Activated CD4-positive, alpha-beta T cell treated with anti-CD3 and anti-CD28 coated beads, Interleukin-2, amount 10 ng/mL, durations not matched to agents 7 days and 5 days (primary cell): Measurements from ENCODE around the gene DPCD. TPM values are rescaled to one million over a fixed set of nuclear protein-coding genes. Genes with fewer than 3 reads are reported as not detected.
A peak's percentile ranks its signal among the peaks of the same experiment; 100 is the strongest.

Experiments used
- CTCF ChIA-PET: fragments of 350-600 bp; sonication (Branson Sonifier 250); formaldehyde crosslinking; loops from one replicate; lab custom pipeline; 2021; ENCODE audit warnings: antibody characterized with exemption; lab: Charles Lee
- POLR2A ChIA-PET: fragments of 350-600 bp; sonication (Branson Sonifier 250); formaldehyde crosslinking; loops from one replicate; lab custom pipeline; 2021; ENCODE audit warnings: antibody characterized with exemption; lab: Charles Lee
- DNase-seq: peaks from one replicate; pipeline ENCODE4 v3.0.0-alpha.2; 2020
- H3K27ac Mint-ChIP-seq: one replicate; pipeline ENCODE4 v1.8.0; 2021; ENCODE audit warnings: mild to moderate bottlenecking, moderate library complexity, mixed read lengths
- H3K27me3 Mint-ChIP-seq: one replicate; pipeline ENCODE4 v1.8.0; 2021; ENCODE audit warnings: mixed read lengths
- H3K36me3 Mint-ChIP-seq: one replicate; pipeline ENCODE4 v1.8.0; 2021; ENCODE audit warnings: low read depth, mixed read lengths
- H3K4me1 Mint-ChIP-seq: one replicate; pipeline ENCODE4 v1.8.0; 2021; ENCODE audit warnings: mixed read lengths
- H3K4me3 Mint-ChIP-seq: one replicate; pipeline ENCODE4 v1.8.0; 2021; ENCODE audit warnings: mild to moderate bottlenecking, moderate library complexity, mixed read lengths
- H3K9me3 Mint-ChIP-seq: one replicate; pipeline ENCODE4 v1.8.0; 2021; ENCODE audit warnings: mixed read lengths
- total RNA-seq, 2 experiments: library from RNA; stranded (reverse); gene quantifications; one replicate each; pipeline ENCODE4 v1.2.3, GENCODE V29; 2021

The DPCD gene
- total RNA-seq, result 1 to 10 TPM; 2.9 to 3.1 TPM

- Mint-ChIP-seq H3K9me3 (no peaks in the 10 kb centered on the region), H3K4me3 (peak within 1 kb of the TSS; percentile 92), H3K36me3 (peaks cover 3% of the 10 kb centered on the region), H3K27ac (peak within 1 kb of the TSS; percentile 86), H3K4me1 (peaks cover 26% of the 10 kb centered on the region), H3K27me3 (peaks cover 2% of the 10 kb centered on the region)
- peak; percentile 93 for DNase-seq
- POLR2A ChIA-PET, result interaction anchor here (0.6 to 1.0 kb wide), 3 partner anchors 85 to 315 kb away, joined by 3 to 4 read pairs (median 3); no protein-coding TSS in a partner anchor
- CTCF ChIA-PET, result interaction anchor here (0.6 to 1.8 kb wide), 7 partner anchors 9 to 1592 kb away, joined by 3 to 7 read pairs (median 3); no protein-coding TSS in a partner anchor
Observed at GRCh38 chr10:101587725-101588653, at the start of gene DPCD, which contains the start of gene POLL. DPCD (plus strand) TSS chr10:101588321; CDS start chr10:101588337, 16 bp downstream. POLL (minus strand) TSS chr10:101588257; CDS start chr10:101587360, 897 bp downstream.

GRCh38 chr10:101538446-101538845 is 49.7 kb upstream of the DPCD start:
- no peak for DNase-seq
- Mint-ChIP-seq H3K4me3 (no peak overlapping the region), H3K4me1 (peaks cover 3% of the 10 kb centered on the region), H3K27me3 (no peaks in the 10 kb centered on the region), H3K9me3 (no peaks in the 10 kb centered on the region), H3K36me3 (peaks cover 3% of the 10 kb centered on the region), H3K27ac (no peak overlapping the region)
- ChIA-PET CTCF (no interaction called here), POLR2A (no interaction called here)

GRCh38 chr10:101545898-101546297 is 42.2 kb upstream of the DPCD start:
- Mint-ChIP-seq H3K36me3 (peaks cover 2% of the 10 kb centered on the region), H3K9me3 (no peaks in the 10 kb centered on the region), H3K27ac (no peak overlapping the region), H3K4me3 (no peak overlapping the region), H3K4me1 (no peaks in the 10 kb centered on the region), H3K27me3 (no peaks in the 10 kb centered on the region)
- CTCF ChIA-PET, result no interaction called here
- DNase-seq, result no peak
- POLR2A ChIA-PET, result no interaction called here

GRCh38 chr10:101550965-101551364 is 37.2 kb upstream of the DPCD start:
- Mint-ChIP-seq H3K36me3 (no peaks in the 10 kb centered on the region), H3K27me3 (no peaks in the 10 kb centered on the region), H3K9me3 (no peaks in the 10 kb centered on the region), H3K4me3 (no peak overlapping the region), H3K27ac (no peak overlapping the region), H3K4me1 (no peaks in the 10 kb centered on the region)
- POLR2A ChIA-PET, result no interaction called here
- CTCF ChIA-PET, result interaction anchor here (1.0 kb wide), 1 partner anchor 337 kb away, joined by 3 read pairs; no protein-coding TSS in a partner anchor
- no peak for DNase-seq

- POLR2A ChIA-PET, result no interaction called here
- CTCF ChIA-PET, result interaction anchor here (0.5 to 1.7 kb wide), 2 partner anchors 18 to 51 kb away, joined by 4 read pairs; no protein-coding TSS in a partner anchor
- no peaks in the 10 kb centered on the region for H3K9me3 Mint-ChIP-seq
Observed at GRCh38 chr10:101552442-101552841, 35.7 kb upstream of the DPCD start.

GRCh38 chr10:101557541-101557940 is 30.6 kb upstream of the DPCD start:
- Mint-ChIP-seq H3K36me3 (peaks cover 5% of the 10 kb centered on the region), H3K4me1 (peaks cover 28% of the 10 kb centered on the region), H3K9me3 (no peaks in the 10 kb centered on the region), H3K27ac (peak overlapping the region; percentile 86), H3K4me3 (no peak overlapping the region), H3K27me3 (no peaks in the 10 kb centered on the region)
- ChIA-PET CTCF (interaction anchor here (1.2 kb wide), 1 partner anchor 10 kb away, joined by 5 read pairs; no protein-coding TSS in a partner anchor), POLR2A (no interaction called here)
- DNase-seq, result no peak

More at GRCh38 chr10:101552442-101552841, 35.7 kb upstream of the DPCD start:
- Mint-ChIP-seq H3K36me3 (no peaks in the 10 kb centered on the region), H3K4me1 (peaks cover 3% of the 10 kb centered on the region), H3K4me3 (no peak overlapping the region), H3K27me3 (no peaks in the 10 kb centered on the region), H3K27ac (no peak overlapping the region)
- DNase-seq, result no peak

GRCh38 chr10:101558204-101558603 is 29.9 kb upstream of the DPCD start:
- peak overlapping the region; percentile 86 for H3K27ac Mint-ChIP-seq
- peaks cover 5% of the 10 kb centered on the region for H3K36me3 Mint-ChIP-seq
- no peaks in the 10 kb centered on the region for H3K27me3 Mint-ChIP-seq
- peaks cover 28% of the 10 kb centered on the region for H3K4me1 Mint-ChIP-seq
- DNase-seq, result peak; percentile 37
- no peak overlapping the region for H3K4me3 Mint-ChIP-seq
- no peaks in the 10 kb centered on the region for H3K9me3 Mint-ChIP-seq
- CTCF ChIA-PET, result interaction anchor here (1.1 to 1.2 kb wide), 2 partner anchors 10 to 11 kb away, joined by 3 to 5 read pairs; no protein-coding TSS in a partner anchor
- POLR2A ChIA-PET, result no interaction called here

GRCh38 chr10:101558671-101559595 is 29.2 kb upstream of the DPCD start:
- Mint-ChIP-seq H3K36me3 (peaks cover 5% of the 10 kb centered on the region), H3K9me3 (no peaks in the 10 kb centered on the region), H3K4me3 (no peak overlapping the region), H3K4me1 (peaks cover 28% of the 10 kb centered on the region), H3K27ac (peak overlapping the region; percentile 86), H3K27me3 (peaks cover 3% of the 10 kb centered on the region)
- ChIA-PET CTCF (interaction anchor here (1.1 to 1.2 kb wide), 2 partner anchors 9 to 11 kb away, joined by 3 to 5 read pairs; no protein-coding TSS in a partner anchor), POLR2A (no interaction called here)
- no peak for DNase-seq

- Mint-ChIP-seq H3K36me3 (peaks cover 5% of the 10 kb centered on the region), H3K4me1 (peaks cover 28% of the 10 kb centered on the region), H3K27me3 (peaks cover 8% of the 10 kb centered on the region), H3K27ac (peak overlapping the region; percentile 86), H3K9me3 (no peaks in the 10 kb centered on the region), H3K4me3 (no peak overlapping the region)
- ChIA-PET POLR2A (no interaction called here), CTCF (interaction anchor here (1.1 kb wide), 1 partner anchor 10 kb away, joined by 3 read pairs; no protein-coding TSS in a partner anchor)
- DNase-seq, result no peak
Observed at GRCh38 chr10:101559596-101560297, 28.4 kb upstream of the DPCD start.

- Mint-ChIP-seq H3K9me3 (no peaks in the 10 kb centered on the region), H3K27me3 (peaks cover 15% of the 10 kb centered on the region), H3K4me3 (no peak overlapping the region), H3K36me3 (peaks cover 5% of the 10 kb centered on the region), H3K27ac (peak overlapping the region; percentile 36), H3K4me1 (peaks cover 28% of the 10 kb centered on the region)
- DNase-seq, result no peak
- ChIA-PET POLR2A (no interaction called here), CTCF (no interaction called here)
Observed at GRCh38 chr10:101560298-101561067, 27.6 kb upstream of the DPCD start.
